ENCODE results near the gene GNAI3.
"Not testable (repeated sequence)": the region's sequence is repeated elsewhere in the genome, so short reads cannot be mapped to it uniquely, and the experiment has no call there.

Gene GNAI3

GRCh38 chr1:109660691-109661026 lies 112.2 kb downstream of the GNAI3 start:
- not testable (repeated sequence) for DNase-seq (ENCODE audit: low read depth in 2 of 2)

DNA sequence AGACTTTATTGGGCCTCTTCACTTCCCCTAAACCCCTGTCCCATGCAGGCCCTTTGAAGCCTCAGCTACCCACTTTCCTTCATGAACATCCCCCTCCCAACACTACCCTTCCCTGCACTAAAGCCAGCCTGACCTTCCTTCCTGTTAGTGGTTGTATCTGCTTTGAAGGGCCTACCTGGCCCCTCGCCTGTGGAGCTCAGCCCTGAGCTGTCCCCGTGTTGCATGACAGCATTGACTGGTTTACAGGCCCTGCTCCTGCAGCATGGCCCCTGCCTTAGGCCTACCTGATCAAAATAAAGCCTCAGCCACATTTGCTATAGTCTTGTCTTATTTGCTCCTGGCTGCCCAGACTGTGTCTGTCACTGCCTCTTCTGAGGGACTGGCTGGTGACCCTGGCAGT lies 113.0 kb downstream of the GNAI3 start:
- DNase-seq (ENCODE audit: low read depth in 2 of 2): no peak

DNA sequence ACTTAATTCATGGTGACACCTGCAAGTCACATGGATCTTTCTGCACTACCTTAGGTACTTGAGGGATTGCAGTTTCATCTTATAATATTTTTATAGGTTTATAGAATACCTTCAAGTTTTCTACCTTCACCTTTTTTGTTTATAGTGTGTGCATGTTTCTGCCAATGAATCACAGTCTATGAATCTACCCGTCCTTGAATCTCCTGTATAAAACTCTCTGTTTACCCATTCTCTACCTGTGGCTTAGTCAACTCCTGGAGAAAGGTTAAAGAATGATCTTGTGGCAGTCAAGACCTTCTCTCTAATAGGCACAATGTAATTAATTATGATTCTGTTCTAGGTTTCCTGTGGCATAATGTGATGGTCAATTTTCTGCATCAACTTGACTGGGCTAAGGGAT lies 116.3 kb downstream of the GNAI3 start:
- DNase-seq (ENCODE audit: low read depth in 2 of 2): no peak

GRCh38 chr1:109667452-109668122 lies 119.2 kb downstream of the GNAI3 start, which contains the start of gene GSTM2:
Gene GSTM2 (plus strand): TSS chr1:109668057. CDS start chr1:109668116, 59 bp downstream.
- peak; percentile 39 to 47 for DNase-seq (ENCODE audit: low read depth in 2 of 2)
